HG03060 (cell line): Measurements from ENCODE around the gene KIF1C.
"Not testable (repeated sequence)": the region's sequence is repeated elsewhere in the genome, so short reads cannot be mapped to it uniquely, and the experiment has no call there.

Experiments used
- ATAC-seq: cut with Tn5 transposase; IDR thresholded peaks from one replicate; pipeline ENCODE4 v1.9.1; 2021; ENCODE audit warnings: low read depth, moderate number of reproducible peaks; ENCODE audit not compliant: unreplicated experiment

Gene KIF1C

GRCh38 chr17:5042157-5043022, 44.6 kb downstream of the KIF1C start:
- ATAC-seq: no peak

- no peak for ATAC-seq
These were observed 45.8 kb downstream of the KIF1C start for GRCh38 chr17:5043524-5043923.

- no peak for ATAC-seq
These were observed 46.9 kb downstream of the KIF1C start for GRCh38 chr17:5044630-5045029.

GRCh38 chr17:5045496-5045895, 47.7 kb downstream of the KIF1C start:
- ATAC-seq: no peak

GRCh38 chr17:5047446-5047845, 49.7 kb downstream of the KIF1C start:
- no peak for ATAC-seq

- no peak for ATAC-seq
These were observed 51.6 kb downstream of the KIF1C start for GRCh38 chr17:5049314-5049841.

- ATAC-seq: no peak
These were observed 52.5 kb downstream of the KIF1C start for GRCh38 chr17:5050278-5050677.

GRCh38 chr17:5055543-5055942, 57.8 kb downstream of the KIF1C start:
- no peak for ATAC-seq

- ATAC-seq: no peak
These were observed 67.5 kb downstream of the KIF1C start for GRCh38 chr17:5065227-5065744.

GRCh38 chr17:5068236-5068635, 70.5 kb downstream of the KIF1C start:
- no peak for ATAC-seq

- no peak for ATAC-seq
These were observed 72.0 kb downstream of the KIF1C start for GRCh38 chr17:5069724-5070123.

GRCh38 chr17:5075472-5075871, 77.7 kb downstream of the KIF1C start:
- not testable (repeated sequence) for ATAC-seq

- not testable (repeated sequence) for ATAC-seq
These were observed 79.5 kb downstream of the KIF1C start for GRCh38 chr17:5077275-5077674.

GRCh38 chr17:5077781-5078105, 80.0 kb downstream of the KIF1C start:
- no peak for ATAC-seq
